Mammary epithelial cell (primary cell): ENCODE results near the gene C3orf33.

Experiments
- CTCF ChIP-seq, 2 donors: IDR thresholded peaks in 1 of 2; conservative IDR thresholded peaks in 1 of 2; 2 replicates each; pipeline ENCODE4 v1.5.1; 2011 to 2012; ENCODE audit warnings: inconsistent platforms in 2 of 2, low read length in 2 of 2, mild to moderate bottlenecking in 2 of 2, control low read depth in 1 of 2, low read depth in 1 of 2; ENCODE audit not compliant: insufficient read depth in 1 of 2; ENCODE audit errors: extremely low read depth in 1 of 2
- EZH2 ChIP-seq: IDR thresholded peaks from 2 replicates; pipeline ENCODE4 v1.6.1; 2012; ENCODE audit warnings: low read length, inconsistent platforms, borderline replicate concordance

GRCh38 chr3:155730843-155731242, 75.2 kb downstream of the C3orf33 start:
- TF ChIP-seq CTCF (conservative IDR thresholded peaks at IDR 0.05 in 1 of 2, IDR thresholded peaks at IDR 0.05 in 1 of 2; ENCODE audit: extremely low read depth in 1 of 2, insufficient read depth in 1 of 2, low read depth in 1 of 2, low read length in 2 of 2) (no peak), EZH2 (no peak)
